ENCODE measurements around the gene U2AF1L4.

Gene U2AF1L4

DNA sequence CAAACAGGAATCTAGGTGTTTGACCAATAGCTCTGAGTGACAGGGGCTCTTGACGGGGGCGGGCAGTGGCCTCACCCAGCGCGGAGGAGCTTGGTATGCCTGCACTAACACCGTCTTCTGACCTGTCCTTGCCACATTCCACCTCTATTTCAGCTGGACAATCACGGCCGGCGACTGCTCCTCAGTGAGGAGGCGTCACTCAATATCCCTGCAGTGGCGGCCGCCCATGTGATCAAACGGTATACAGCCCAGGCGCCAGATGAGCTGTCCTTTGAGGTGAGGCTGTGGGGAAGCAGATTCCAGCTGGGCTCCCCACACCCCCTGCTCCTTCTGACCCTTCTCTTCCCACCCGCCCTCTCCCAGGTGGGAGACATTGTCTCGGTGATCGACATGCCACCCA, 34.8 kb upstream of the U2AF1L4 start:
- Histone ChIP-seq H3K4me2 (ENCODE audit: low read length, poor library complexity, severe bottlenecking) (no peak overlapping the region), H2BK15ac (ENCODE audit: low read depth, poor library complexity, severe bottlenecking) (no peak overlapping the region), H3K4me3 (ENCODE audit: insufficient read depth in 1 of 2, low read depth in 1 of 2, low read length in 2 of 2) (no peak overlapping the region), H3K27me3 (ENCODE audit: control insufficient read depth in 1 of 2, insufficient read depth in 1 of 2, low read length in 2 of 2) (no peaks in the 10 kb centered on the region), H2BK5ac (ENCODE audit: low read depth, low read length, poor library complexity, severe bottlenecking) (no peak overlapping the region), H2BK120ac (ENCODE audit: low read depth, low read length) (no peak overlapping the region), H3K27ac (ENCODE audit: low read length, poor library complexity, severe bottlenecking) (no peak overlapping the region), H3K4me1 (ENCODE audit: control insufficient read depth, insufficient read depth, low read depth, low read length) (peaks cover 17% of the 10 kb centered on the region), H3K36me3 (ENCODE audit: control insufficient read depth in 1 of 2, insufficient read depth in 2 of 2, low read depth in 1 of 2, low read length in 2 of 2) (peaks cover 21 to 61% of the 10 kb centered on the region in 2 experiments), H3K14ac (ENCODE audit: low read length in 2 of 2) (no peak overlapping the region), H3K23ac (ENCODE audit: low read length in 2 of 2) (no peak overlapping the region), H3K9ac (ENCODE audit: low read length) (no peak overlapping the region), H3K18ac (ENCODE audit: low read depth in 1 of 2, low read length in 2 of 2) (no peak overlapping the region), H2AK5ac (ENCODE audit: low read length, severe bottlenecking) (no peak overlapping the region), H3K4ac (ENCODE audit: low read depth in 1 of 2, low read length in 2 of 2) (no peak overlapping the region), H4K91ac (ENCODE audit: low read length) (no peak overlapping the region), H3K79me1 (replicated peaks; ENCODE audit: low read length, poor library complexity, severe bottlenecking) (peaks cover 18% of the 10 kb centered on the region), H4K8ac (ENCODE audit: low read length) (no peak overlapping the region), H3K9me3 (ENCODE audit: control insufficient read depth, low read length) (no peaks in the 10 kb centered on the region), H2AFZ (ENCODE audit: low read depth, low read length) (no peak overlapping the region), H2BK12ac (ENCODE audit: low read length in 2 of 2) (no peak overlapping the region)
- 93% methylated on average over 14 of the region's 16 CpGs for WGBS
- no peak for DNase-seq

DNA sequence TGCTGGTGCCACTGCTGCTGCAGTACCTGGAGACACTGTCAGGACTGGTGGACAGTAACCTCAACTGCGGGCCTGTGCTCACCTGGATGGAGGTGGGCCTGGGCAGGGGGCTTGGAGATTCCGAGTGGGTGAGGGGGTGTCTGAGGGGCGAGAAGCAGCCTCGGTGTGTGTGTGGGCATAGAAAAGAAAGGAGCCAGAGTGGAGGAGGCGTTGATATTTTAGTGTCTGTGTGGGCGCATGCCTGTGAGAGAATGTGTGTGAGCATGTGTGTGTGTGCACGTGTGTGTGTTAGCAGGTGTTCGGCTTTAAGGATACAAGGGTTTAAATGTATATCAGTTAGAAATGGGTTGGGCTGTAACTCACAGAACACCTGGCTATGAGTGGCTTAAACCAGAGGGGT, 33.8 kb upstream of the U2AF1L4 start:
- Histone ChIP-seq H3K4me3 (ENCODE audit: insufficient read depth in 1 of 2, low read depth in 1 of 2, low read length in 2 of 2) (no peak overlapping the region), H3K4me1 (ENCODE audit: control insufficient read depth, insufficient read depth, low read depth, low read length) (peaks cover 18% of the 10 kb centered on the region), H3K23ac (ENCODE audit: low read length in 2 of 2) (no peak overlapping the region), H2BK5ac (ENCODE audit: low read depth, low read length, poor library complexity, severe bottlenecking) (no peak overlapping the region), H3K27ac (ENCODE audit: low read length, poor library complexity, severe bottlenecking) (no peak overlapping the region), H3K79me1 (replicated peaks; ENCODE audit: low read length, poor library complexity, severe bottlenecking) (peaks cover 16% of the 10 kb centered on the region), H2BK120ac (ENCODE audit: low read depth, low read length) (no peak overlapping the region), H2AFZ (ENCODE audit: low read depth, low read length) (no peak overlapping the region), H3K27me3 (ENCODE audit: control insufficient read depth in 1 of 2, insufficient read depth in 1 of 2, low read length in 2 of 2) (no peaks in the 10 kb centered on the region), H4K8ac (ENCODE audit: low read length) (no peak overlapping the region), H4K91ac (ENCODE audit: low read length) (no peak overlapping the region), H3K14ac (ENCODE audit: low read length in 2 of 2) (no peak overlapping the region), H2AK5ac (ENCODE audit: low read length, severe bottlenecking) (no peak overlapping the region), H3K4me2 (ENCODE audit: low read length, poor library complexity, severe bottlenecking) (no peak overlapping the region), H3K9me3 (ENCODE audit: control insufficient read depth, low read length) (no peaks in the 10 kb centered on the region), H3K18ac (ENCODE audit: low read depth in 1 of 2, low read length in 2 of 2) (no peak overlapping the region), H2BK15ac (ENCODE audit: low read depth, poor library complexity, severe bottlenecking) (no peak overlapping the region), H3K9ac (ENCODE audit: low read length) (no peak overlapping the region), H2BK12ac (ENCODE audit: low read length in 2 of 2) (no peak overlapping the region), H3K36me3 (ENCODE audit: control insufficient read depth in 1 of 2, insufficient read depth in 2 of 2, low read depth in 1 of 2, low read length in 2 of 2) (peaks cover 21 to 52% of the 10 kb centered on the region in 2 experiments), H3K4ac (ENCODE audit: low read depth in 1 of 2, low read length in 2 of 2) (no peak overlapping the region)
- DNase-seq: no peak
- WGBS: 95% methylated on average over 8 of the region's 8 CpGs

DNA sequence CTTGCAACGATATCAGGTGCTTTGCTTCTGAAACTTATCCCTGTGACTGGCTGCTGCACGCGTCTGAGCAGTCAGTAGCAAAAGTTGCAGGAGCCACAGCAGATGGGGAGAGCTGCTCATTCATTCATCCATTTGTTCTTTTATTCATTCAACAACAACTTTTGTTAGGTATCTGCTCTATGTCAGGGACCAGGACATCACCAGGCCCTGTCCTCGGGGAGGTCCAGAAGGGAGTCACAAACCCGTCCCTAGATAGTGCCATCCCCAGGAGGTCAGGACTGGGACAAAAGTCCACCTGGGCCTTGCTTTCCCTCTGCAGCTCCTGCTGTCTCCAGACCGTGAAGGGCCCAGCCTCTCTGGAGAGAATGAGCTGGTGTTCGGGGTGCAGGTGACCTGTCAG, 32.7 kb upstream of the U2AF1L4 start:
- no peak overlapping the region for H2BK15ac ChIP-seq (ENCODE audit: low read depth, poor library complexity, severe bottlenecking)
- no peak overlapping the region for H3K4me2 ChIP-seq (ENCODE audit: low read length, poor library complexity, severe bottlenecking)
- no peak overlapping the region for H2BK5ac ChIP-seq (ENCODE audit: low read depth, low read length, poor library complexity, severe bottlenecking)
- no peak overlapping the region for H3K14ac ChIP-seq (ENCODE audit: low read length in 2 of 2)
- no peak overlapping the region for H3K18ac ChIP-seq (ENCODE audit: low read depth in 1 of 2, low read length in 2 of 2)
- no peak overlapping the region for H4K91ac ChIP-seq (ENCODE audit: low read length)
- H2BK120ac ChIP-seq (ENCODE audit: low read depth, low read length): no peak overlapping the region
- no peak for DNase-seq
- no peaks in the 10 kb centered on the region for H3K9me3 ChIP-seq (ENCODE audit: control insufficient read depth, low read length)
- H4K8ac ChIP-seq (ENCODE audit: low read length): no peak overlapping the region
- H3K36me3 ChIP-seq (ENCODE audit: control insufficient read depth in 1 of 2, insufficient read depth in 2 of 2, low read depth in 1 of 2, low read length in 2 of 2): peaks cover 19 to 42% of the 10 kb centered on the region in 2 experiments
- no peak overlapping the region for H2AK5ac ChIP-seq (ENCODE audit: low read length, severe bottlenecking)
- H3K27me3 ChIP-seq (ENCODE audit: control insufficient read depth in 1 of 2, insufficient read depth in 1 of 2, low read length in 2 of 2): no peaks in the 10 kb centered on the region
- no peak overlapping the region for H3K23ac ChIP-seq (ENCODE audit: low read length in 2 of 2)
- no peak overlapping the region for H2BK12ac ChIP-seq (ENCODE audit: low read length in 2 of 2)
- no peak overlapping the region for H3K4me3 ChIP-seq (ENCODE audit: insufficient read depth in 1 of 2, low read depth in 1 of 2, low read length in 2 of 2)
- H3K27ac ChIP-seq (ENCODE audit: low read length, poor library complexity, severe bottlenecking): no peak overlapping the region
- H2AFZ ChIP-seq (ENCODE audit: low read depth, low read length): no peak overlapping the region
- no peak overlapping the region for H3K4ac ChIP-seq (ENCODE audit: low read depth in 1 of 2, low read length in 2 of 2)
- peaks cover 15% of the 10 kb centered on the region for H3K4me1 ChIP-seq (ENCODE audit: control insufficient read depth, insufficient read depth, low read depth, low read length)
- H3K9ac ChIP-seq (ENCODE audit: low read length): no peak overlapping the region
- 89% methylated on average over 7 of the region's 7 CpGs for WGBS
- peaks cover 16% of the 10 kb centered on the region for H3K79me1 ChIP-seq (replicated peaks; ENCODE audit: low read length, poor library complexity, severe bottlenecking)

DNA sequence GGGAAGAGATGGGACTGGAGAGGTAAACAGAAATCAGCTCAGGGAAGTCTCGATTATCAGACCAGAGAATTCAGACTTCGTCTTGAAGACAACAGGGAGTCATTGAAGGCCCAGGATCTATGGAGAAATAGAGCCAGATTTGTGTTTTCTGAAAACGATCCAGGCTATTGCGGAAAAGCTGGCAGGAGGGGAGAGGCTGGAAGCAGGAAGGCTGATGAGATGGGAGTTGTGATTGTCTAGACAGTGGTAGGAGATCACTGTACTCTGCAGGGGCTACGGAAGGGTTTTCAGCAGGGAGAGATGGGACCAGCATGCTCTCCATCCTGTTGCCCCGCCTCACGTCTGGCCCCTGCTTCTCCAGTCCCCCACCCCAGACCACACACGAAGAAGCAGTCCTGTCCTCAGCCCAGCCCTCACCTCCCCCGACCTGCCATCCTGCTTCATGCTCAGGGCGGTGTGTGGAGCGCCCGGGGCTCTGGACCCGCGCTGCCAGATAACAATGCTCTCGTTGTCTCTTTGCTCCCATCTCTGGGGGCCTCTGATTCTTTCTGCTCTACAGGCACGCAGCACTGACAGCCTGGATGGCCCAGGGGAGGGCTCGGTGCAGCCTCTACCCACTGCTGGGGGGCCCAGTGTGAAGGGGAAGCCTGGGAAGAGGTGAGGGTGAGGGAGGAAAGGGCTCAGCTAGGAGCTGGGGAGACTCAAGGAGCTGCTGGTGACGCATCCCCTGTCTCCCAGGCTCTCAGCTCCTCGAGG, 32.0 kb upstream of the U2AF1L4 start:
- H2AFZ ChIP-seq (ENCODE audit: low read depth, low read length): no peak overlapping the region
- H3K18ac ChIP-seq (ENCODE audit: low read depth in 1 of 2, low read length in 2 of 2): no peak overlapping the region
- no peak overlapping the region for H3K23ac ChIP-seq (ENCODE audit: low read length in 2 of 2)
- peaks cover 16% of the 10 kb centered on the region for H3K79me1 ChIP-seq (replicated peaks; ENCODE audit: low read length, poor library complexity, severe bottlenecking)
- H3K14ac ChIP-seq (ENCODE audit: low read length in 2 of 2): no peak overlapping the region
- no peak overlapping the region for H2BK15ac ChIP-seq (ENCODE audit: low read depth, poor library complexity, severe bottlenecking)
- H3K27ac ChIP-seq (ENCODE audit: low read length, poor library complexity, severe bottlenecking): no peak overlapping the region
- H2BK12ac ChIP-seq (ENCODE audit: low read length in 2 of 2): no peak overlapping the region
- H3K4me3 ChIP-seq (ENCODE audit: insufficient read depth in 1 of 2, low read depth in 1 of 2, low read length in 2 of 2): no peak overlapping the region
- H3K4me1 ChIP-seq (ENCODE audit: control insufficient read depth, insufficient read depth, low read depth, low read length): peaks cover 15% of the 10 kb centered on the region
- peaks cover 14 to 35% of the 10 kb centered on the region in 2 experiments for H3K36me3 ChIP-seq (ENCODE audit: control insufficient read depth in 1 of 2, insufficient read depth in 2 of 2, low read depth in 1 of 2, low read length in 2 of 2)
- H3K4ac ChIP-seq (ENCODE audit: low read depth in 1 of 2, low read length in 2 of 2): no peak overlapping the region
- H2AK5ac ChIP-seq (ENCODE audit: low read length, severe bottlenecking): no peak overlapping the region
- no peaks in the 10 kb centered on the region for H3K9me3 ChIP-seq (ENCODE audit: control insufficient read depth, low read length)
- DNase-seq: no peak
- H4K8ac ChIP-seq (ENCODE audit: low read length): no peak overlapping the region
- no peaks in the 10 kb centered on the region for H3K27me3 ChIP-seq (ENCODE audit: control insufficient read depth in 1 of 2, insufficient read depth in 1 of 2, low read length in 2 of 2)
- H3K4me2 ChIP-seq (ENCODE audit: low read length, poor library complexity, severe bottlenecking): no peak overlapping the region
- 43% methylated on average over 18 of the region's 19 CpGs for WGBS
- no peak overlapping the region for H4K91ac ChIP-seq (ENCODE audit: low read length)
- H3K9ac ChIP-seq (ENCODE audit: low read length): no peak overlapping the region
- H2BK5ac ChIP-seq (ENCODE audit: low read depth, low read length, poor library complexity, severe bottlenecking): no peak overlapping the region
- H2BK120ac ChIP-seq (ENCODE audit: low read depth, low read length): no peak overlapping the region

Measured in mesenchymal stem cell (in vitro differentiated cells and primary cell).